K562 treated with DMSO at 1 percent for 4 hours (cell line): Measurements from ENCODE around the gene DAB2IP. TPM values are rescaled to one million over a fixed set of nuclear protein-coding genes. Genes with fewer than 3 reads are reported as not detected.

ENCODE experiments used
- total RNA-seq: library from RNA; unstranded; fragments of 300-600 nt; gene quantifications from 2 replicates; pipeline ENCODE4 v1.2.3, GENCODE V29; 2022; ENCODE audit not compliant: insufficient read depth

The DAB2IP gene
- not detected in 2 replicates for total RNA-seq

DNA sequence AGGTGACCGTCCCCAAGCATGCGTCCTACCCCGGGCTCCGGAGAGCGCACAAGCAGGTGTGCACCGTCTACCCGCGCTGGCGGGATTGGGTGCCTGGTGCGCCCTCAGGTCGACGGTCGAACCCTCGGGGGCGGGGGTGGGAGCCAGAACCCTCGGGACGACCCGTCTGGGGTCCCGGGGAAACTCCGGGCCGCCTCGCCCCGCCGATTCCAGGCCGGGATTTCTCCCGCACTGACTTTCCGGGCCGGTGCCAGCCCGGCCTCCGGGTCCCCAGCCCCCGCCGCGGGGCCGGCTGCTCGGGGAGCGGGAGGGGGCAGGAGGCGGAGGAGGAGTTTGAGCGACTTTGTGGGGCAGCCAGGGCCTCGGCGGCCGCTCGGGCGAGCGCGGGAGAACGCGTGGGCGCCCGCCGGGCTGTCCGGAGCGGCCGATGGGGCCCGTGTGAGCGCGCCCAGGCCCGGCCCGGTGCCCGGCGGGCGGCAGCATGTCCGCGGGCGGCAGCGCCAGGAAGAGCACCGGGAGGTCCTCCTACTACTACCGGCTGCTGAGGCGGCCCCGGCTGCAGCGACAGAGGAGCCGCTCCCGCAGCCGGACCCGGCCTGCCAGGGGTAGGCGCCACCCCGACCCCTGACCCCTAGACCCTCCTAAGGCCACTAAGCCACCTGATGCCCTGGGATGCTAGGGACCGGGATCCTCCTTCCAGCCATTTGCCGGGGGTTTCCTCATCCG, at the start of gene DAB2IP:
Gene DAB2IP (plus strand): TSS at position 340 of the 726 bp plus-strand sequence. CDS start 142 bp downstream, at position 482.

Other genes starting within 250 kb of the DAB2IP start
- gene GGTA1, start 151.8 kb upstream of the DAB2IP start, total RNA-seq = not detected in 2 replicates